Measurements from ENCODE around the gene TUBGCP6. TPM values are rescaled to one million over a fixed set of nuclear protein-coding genes. Genes with fewer than 3 reads are reported as not detected.

TUBGCP6 gene
- total RNA-seq, 1 experiment from 2014 or later, result 38.6 TPM

DNA sequence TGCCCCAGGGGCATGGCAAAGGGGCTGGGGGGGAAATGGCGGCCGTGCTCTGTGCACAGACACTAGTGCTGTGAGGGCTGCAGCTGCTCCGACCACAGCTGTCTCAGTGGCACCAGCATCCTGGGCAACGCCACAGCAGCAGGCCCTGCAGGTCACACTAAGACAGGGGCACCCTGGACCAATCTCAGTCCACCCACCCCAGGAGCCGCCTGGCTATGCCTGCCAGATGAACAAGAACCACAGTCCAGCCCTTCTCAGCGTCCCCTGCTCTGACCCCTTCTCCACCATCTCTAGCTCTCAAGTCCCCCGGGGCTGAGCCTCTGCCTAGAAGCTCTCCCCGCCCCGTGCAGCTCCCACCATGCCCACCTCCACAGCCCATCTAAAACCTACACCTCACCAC lies 16.5 kb downstream of the TUBGCP6 start:
- intact Hi-C loops (cut with micrococcal nuclease), result no loop called here
- no peak for DNase-seq (ENCODE audit: low read depth, low spot score)
- ChIA-PET RAD21 (ENCODE audit: low non-redundant PET in 1 of 2, low total read pairs in 2 of 2, uncharacterized antibody in 2 of 2, unreplicated experiment in 2 of 2) (no interaction called here), CTCF (no interaction called here), POLR2A (no interaction called here)
- Histone ChIP-seq H3K36me3 (ENCODE audit: control insufficient read depth in 1 of 2, insufficient read depth in 2 of 2, low read length in 2 of 2) (peaks cover 8 to 12% of the 10 kb centered on the region in 2 experiments; a peak in 3 of 4 replicates), H3K4me2 (ENCODE audit: low read length) (no peak overlapping the region), H3K4me1 (ENCODE audit: control insufficient read depth in 1 of 2, insufficient read depth in 2 of 2, low read length in 2 of 2) (no peaks in the 10 kb centered on the region), H3K4me3 (replicated peaks in 1 of 2; ENCODE audit: low read depth in 1 of 2, low read length in 2 of 2) (no peak overlapping the region), H3K9ac (ENCODE audit: low read length) (no peak overlapping the region), H3K27me3 (ENCODE audit: insufficient read depth, low read length) (no peaks in the 10 kb centered on the region), H3K79me2 (ENCODE audit: insufficient read depth, low read length) (peaks cover 16% of the 10 kb centered on the region), H3K9me2 (ENCODE audit: insufficient read depth) (no peaks in the 10 kb centered on the region), H3K9me3 (ENCODE audit: control insufficient read depth in 1 of 2, insufficient read depth in 1 of 2, low read depth in 1 of 2, low read length in 2 of 2) (no peaks in the 10 kb centered on the region), H3K27ac (ENCODE audit: low read depth, low read length) (no peak overlapping the region), H4K20me1 (ENCODE audit: insufficient read depth) (no peaks in the 10 kb centered on the region), H2AFZ (ENCODE audit: low read depth, low read length, poor library complexity, severe bottlenecking) (no peak overlapping the region)
- no peak for ATAC-seq
- TF ChIP-seq ZFX (IDR thresholded peaks at IDR 0.05) (no peak), CTCF (IDR thresholded peaks at IDR 0.05 in 2 of 3, conservative IDR thresholded peaks at IDR 0.05 in 1 of 3; ENCODE audit: borderline replicate concordance in 1 of 3, insufficient read depth in 1 of 3, low read depth in 2 of 3, low read length in 2 of 3) (no peak), POLR2AphosphoS5 (IDR thresholded peaks at IDR 0.05; ENCODE audit: low read depth, low read length) (no peak), SIN3A (IDR thresholded peaks at IDR 0.05; ENCODE audit: low read depth) (no peak), MAX (IDR thresholded peaks at IDR 0.05) (no peak), EGR1 (IDR thresholded peaks at IDR 0.05; ENCODE audit: low read depth) (no peak), YY1 (IDR thresholded peaks at IDR 0.05; ENCODE audit: extremely low read depth, insufficient replicate concordance, low read depth, low read length) (no peak), CEBPB (IDR thresholded peaks at IDR 0.05; ENCODE audit: low read depth) (no peak), SP1 (IDR thresholded peaks at IDR 0.05; ENCODE audit: low read depth) (no peak)
- TF ChIP-seq, protein P1, sequence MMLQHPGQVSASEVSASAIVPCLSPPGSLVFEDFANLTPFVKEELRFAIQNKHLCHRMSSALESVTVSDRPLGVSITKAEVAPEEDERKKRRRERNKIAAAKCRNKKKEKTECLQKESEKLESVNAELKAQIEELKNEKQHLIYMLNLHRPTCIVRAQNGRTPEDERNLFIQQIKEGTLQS (IDR thresholded peaks at IDR 0.05), result no peak
- TF ChIP-seq, protein P2, sequence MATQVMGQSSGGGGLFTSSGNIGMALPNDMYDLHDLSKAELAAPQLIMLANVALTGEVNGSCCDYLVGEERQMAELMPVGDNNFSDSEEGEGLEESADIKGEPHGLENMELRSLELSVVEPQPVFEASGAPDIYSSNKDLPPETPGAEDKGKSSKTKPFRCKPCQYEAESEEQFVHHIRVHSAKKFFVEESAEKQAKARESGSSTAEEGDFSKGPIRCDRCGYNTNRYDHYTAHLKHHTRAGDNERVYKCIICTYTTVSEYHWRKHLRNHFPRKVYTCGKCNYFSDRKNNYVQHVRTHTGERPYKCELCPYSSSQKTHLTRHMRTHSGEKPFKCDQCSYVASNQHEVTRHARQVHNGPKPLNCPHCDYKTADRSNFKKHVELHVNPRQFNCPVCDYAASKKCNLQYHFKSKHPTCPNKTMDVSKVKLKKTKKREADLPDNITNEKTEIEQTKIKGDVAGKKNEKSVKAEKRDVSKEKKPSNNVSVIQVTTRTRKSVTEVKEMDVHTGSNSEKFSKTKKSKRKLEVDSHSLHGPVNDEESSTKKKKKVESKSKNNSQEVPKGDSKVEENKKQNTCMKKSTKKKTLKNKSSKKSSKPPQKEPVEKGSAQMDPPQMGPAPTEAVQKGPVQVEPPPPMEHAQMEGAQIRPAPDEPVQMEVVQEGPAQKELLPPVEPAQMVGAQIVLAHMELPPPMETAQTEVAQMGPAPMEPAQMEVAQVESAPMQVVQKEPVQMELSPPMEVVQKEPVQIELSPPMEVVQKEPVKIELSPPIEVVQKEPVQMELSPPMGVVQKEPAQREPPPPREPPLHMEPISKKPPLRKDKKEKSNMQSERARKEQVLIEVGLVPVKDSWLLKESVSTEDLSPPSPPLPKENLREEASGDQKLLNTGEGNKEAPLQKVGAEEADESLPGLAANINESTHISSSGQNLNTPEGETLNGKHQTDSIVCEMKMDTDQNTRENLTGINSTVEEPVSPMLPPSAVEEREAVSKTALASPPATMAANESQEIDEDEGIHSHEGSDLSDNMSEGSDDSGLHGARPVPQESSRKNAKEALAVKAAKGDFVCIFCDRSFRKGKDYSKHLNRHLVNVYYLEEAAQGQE (IDR thresholded peaks at IDR 0.05; ENCODE audit: low read depth), result no peak
- no TSS peak for BruUV-seq (replicated peaks)

All from HCT116 (cell line).